Peyer's patch (tissue), 4 donors: ENCODE measurements around the gene MSH4. TPM values are rescaled to one million over a fixed set of nuclear protein-coding genes. Genes with fewer than 3 reads are reported as not detected.
"Not testable (repeated sequence)": the region's sequence is repeated elsewhere in the genome, so short reads cannot be mapped to it uniquely, and the experiment has no call there.

ENCODE experiments used
- DNase-seq, 3 donors: peaks; one replicate each; pipeline ENCODE4 v3.0.0-alpha.2; 2017 to 2019
- H3K27ac ChIP-seq, 4 donors: fragments of 200-600 bp; sonication (generic); one replicate each; pipeline ENCODE4 v1.5.1; 2016 to 2019
- H3K27me3 ChIP-seq, 2 donors: fragments of 200-600 bp; sonication (generic); one replicate each; pipeline ENCODE4 v1.5.1; 2019
- H3K36me3 ChIP-seq, 3 donors: fragments of 200-600 bp; sonication (generic); one replicate each; pipeline ENCODE4 v1.5.1; 2016 to 2019
- H3K4me1 ChIP-seq, 4 donors: fragments of 200-600 bp; sonication (generic); one replicate each; pipeline ENCODE4 v1.5.1; 2016 to 2019
- H3K4me3 ChIP-seq, 4 donors: fragments of 200-600 bp; sonication (generic); 1 replicate in 3 of 4; 2 replicates in 1 of 4; pipeline ENCODE4 v1.5.1; 2016 to 2019; ENCODE audit warnings: mild to moderate bottlenecking in 1 of 4
- H3K9me3 ChIP-seq, 4 donors: fragments of 200-600 bp; sonication (generic); one replicate each; pipeline ENCODE4 v1.5.1; 2016 to 2019; ENCODE audit warnings: mild to moderate bottlenecking in 1 of 4
- POLR2A ChIP-seq, 2 donors: fragments of 450-650 bp; IDR thresholded peaks; one replicate each; pipeline ENCODE4 v1.5.1; 2017; ENCODE audit warnings: antibody characterized with exemption in 2 of 2, mild to moderate bottlenecking in 2 of 2, moderate library complexity in 2 of 2
- total RNA-seq, 4 donors: library from RNA; depleted of rRNA; stranded (reverse); fragments of >200 nt; gene quantifications; one replicate each; pipeline ENCODE4 v1.1.0, GENCODE V29; 2016
- TF ChIP-seq, protein P1 (sequence below), 6 experiments: fragments of 450-650 bp in 4 of 6; fragments of 200-600 bp in 2 of 6; sonication (generic) in 1 of 6; IDR thresholded peaks; one replicate each; pipeline ENCODE4 v1.5.1; 2017 to 2019; ENCODE audit warnings: antibody characterized with exemption in 6 of 6, mild to moderate bottlenecking in 3 of 6, moderate library complexity in 1 of 6

Gene MSH4
- total RNA-seq, 4 donors from 2014 or later = 0.54 TPM; not detected in 3

DNA sequence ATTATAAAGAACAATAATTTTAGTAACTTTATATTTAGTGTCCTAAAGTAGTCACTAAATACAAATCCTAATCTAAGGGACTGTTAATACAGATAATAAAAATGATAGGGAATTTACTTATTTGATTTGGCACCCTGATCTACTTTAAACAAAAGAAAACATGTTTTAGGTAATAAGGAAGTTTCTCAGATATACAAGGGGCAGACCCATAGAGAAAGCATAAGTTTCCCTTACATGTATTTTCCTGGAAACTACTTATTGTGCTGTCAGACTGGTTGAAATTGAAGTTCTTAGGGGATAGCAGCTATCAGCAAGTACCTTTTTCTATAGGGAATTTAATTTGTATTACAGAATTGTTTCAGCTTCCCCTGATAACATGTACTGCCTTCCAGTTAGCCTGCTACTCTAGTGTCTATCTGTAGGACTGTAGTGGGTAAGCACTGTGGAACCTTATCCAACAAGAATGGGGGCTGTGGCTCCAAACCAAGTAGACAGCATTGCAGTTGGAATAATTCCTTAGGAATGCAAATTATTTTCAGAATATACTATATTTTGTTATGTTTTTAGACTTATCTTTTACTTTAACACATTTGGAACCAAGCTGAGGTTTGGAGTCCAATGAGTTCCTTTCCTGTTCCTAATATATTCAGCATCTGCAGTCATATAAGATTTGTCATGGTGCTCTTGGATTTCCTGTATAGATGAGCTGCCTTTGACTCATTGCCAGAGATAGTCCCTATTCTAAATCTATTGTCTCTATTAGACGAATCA is 14.7 kb downstream of the MSH4 start:
- Histone ChIP-seq H3K4me1 (no peaks in the 10 kb centered on the region), H3K27ac (no peak overlapping the region), H3K27me3 (no peaks in the 10 kb centered on the region), H3K4me3 (no peak overlapping the region), H3K36me3 (no peaks in the 10 kb centered on the region), H3K9me3 (no peaks in the 10 kb centered on the region)
- TF ChIP-seq, protein P1, sequence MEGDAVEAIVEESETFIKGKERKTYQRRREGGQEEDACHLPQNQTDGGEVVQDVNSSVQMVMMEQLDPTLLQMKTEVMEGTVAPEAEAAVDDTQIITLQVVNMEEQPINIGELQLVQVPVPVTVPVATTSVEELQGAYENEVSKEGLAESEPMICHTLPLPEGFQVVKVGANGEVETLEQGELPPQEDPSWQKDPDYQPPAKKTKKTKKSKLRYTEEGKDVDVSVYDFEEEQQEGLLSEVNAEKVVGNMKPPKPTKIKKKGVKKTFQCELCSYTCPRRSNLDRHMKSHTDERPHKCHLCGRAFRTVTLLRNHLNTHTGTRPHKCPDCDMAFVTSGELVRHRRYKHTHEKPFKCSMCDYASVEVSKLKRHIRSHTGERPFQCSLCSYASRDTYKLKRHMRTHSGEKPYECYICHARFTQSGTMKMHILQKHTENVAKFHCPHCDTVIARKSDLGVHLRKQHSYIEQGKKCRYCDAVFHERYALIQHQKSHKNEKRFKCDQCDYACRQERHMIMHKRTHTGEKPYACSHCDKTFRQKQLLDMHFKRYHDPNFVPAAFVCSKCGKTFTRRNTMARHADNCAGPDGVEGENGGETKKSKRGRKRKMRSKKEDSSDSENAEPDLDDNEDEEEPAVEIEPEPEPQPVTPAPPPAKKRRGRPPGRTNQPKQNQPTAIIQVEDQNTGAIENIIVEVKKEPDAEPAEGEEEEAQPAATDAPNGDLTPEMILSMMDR (IDR thresholded peaks at IDR 0.05) = no peak
- no peak for TF ChIP-seq POLR2A (IDR thresholded peaks at IDR 0.05)
- DNase-seq = no peak

DNA sequence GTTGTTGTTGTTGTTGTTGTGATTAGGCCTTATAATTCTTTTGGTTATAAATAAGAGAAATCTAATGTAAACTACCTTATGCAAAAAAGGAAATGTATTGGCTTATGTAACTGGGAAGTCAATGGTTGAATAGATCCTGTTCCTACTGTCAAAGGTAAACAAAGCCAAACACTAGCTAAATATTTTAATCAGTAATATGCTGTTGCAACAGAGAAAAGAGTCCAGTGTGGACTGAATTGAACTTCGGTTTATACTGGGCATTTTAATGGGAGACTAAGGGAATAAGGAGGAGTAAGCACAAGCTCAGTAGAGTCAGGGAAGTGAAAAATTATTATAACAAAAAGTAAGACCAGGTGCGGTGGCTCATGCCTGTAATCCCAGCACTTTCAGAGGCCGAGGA is 15.4 kb downstream of the MSH4 start:
- Histone ChIP-seq H3K4me3 (no peak overlapping the region), H3K27me3 (no peaks in the 10 kb centered on the region), H3K36me3 (no peaks in the 10 kb centered on the region), H3K27ac (no peak overlapping the region), H3K9me3 (no peaks in the 10 kb centered on the region), H3K4me1 (no peaks in the 10 kb centered on the region)
- DNase-seq = no peak
- TF ChIP-seq, protein P1 (IDR thresholded peaks at IDR 0.05) = no peak
- TF ChIP-seq POLR2A (IDR thresholded peaks at IDR 0.05) = no peak

DNA sequence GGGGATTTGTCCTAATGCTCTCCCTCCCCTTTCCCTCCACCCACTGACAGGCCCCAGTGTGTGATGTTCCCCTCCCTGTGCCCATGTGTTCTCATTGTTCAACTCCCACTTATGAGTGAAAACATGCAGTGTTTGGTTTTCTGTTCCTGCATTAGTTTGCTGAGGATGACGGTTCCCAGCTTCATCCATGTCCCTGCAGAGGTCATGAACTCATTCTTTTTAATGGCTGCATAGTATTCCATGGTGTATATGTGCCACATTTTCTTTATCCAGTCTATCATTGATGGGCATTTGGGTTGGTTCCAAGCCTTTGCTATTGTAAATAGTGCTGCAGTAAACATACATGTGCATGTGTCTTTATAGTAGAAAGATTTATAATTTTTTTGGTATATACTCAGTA is 26.9 kb downstream of the MSH4 start:
- not testable (repeated sequence) for H3K27ac ChIP-seq, DNase-seq, H3K4me3 ChIP-seq, H3K36me3 ChIP-seq, H3K27me3 ChIP-seq, H3K9me3 ChIP-seq, H3K4me1 ChIP-seq

DNA sequence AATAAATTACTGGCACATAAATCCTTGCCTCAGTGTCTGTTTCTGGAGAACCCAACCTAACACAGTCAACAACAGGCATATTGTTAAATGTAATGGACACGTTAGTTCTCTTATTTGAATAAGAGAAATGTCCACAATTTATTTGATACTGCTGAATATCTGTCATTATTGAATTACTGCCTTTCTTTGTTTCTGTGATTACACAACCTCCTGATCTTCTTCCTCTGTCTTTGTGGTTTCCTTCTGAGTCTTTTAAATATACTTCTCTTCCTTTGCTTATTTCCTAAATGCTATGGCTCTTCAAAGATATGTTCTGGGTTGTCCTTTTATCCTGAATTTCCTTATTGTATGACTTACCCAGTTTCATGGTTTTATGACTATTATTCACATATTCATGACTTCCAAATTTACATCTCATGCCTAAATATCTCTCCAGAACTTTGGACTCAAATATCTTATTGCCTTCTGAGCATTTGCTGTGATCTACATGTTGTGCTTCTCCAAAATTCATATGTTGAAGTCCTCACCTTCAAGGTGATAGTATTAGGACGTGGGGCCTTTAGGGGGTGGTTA is 39.9 kb downstream of the MSH4 start:
- Histone ChIP-seq H3K4me3 (no peak overlapping the region), H3K27me3 (no peaks in the 10 kb centered on the region), H3K27ac (no peak overlapping the region), H3K9me3 (no peaks in the 10 kb centered on the region), H3K4me1 (no peaks in the 10 kb centered on the region), H3K36me3 (no peaks in the 10 kb centered on the region)
- DNase-seq = no peak
- TF ChIP-seq, protein P1 (IDR thresholded peaks at IDR 0.05) = no peak
- TF ChIP-seq POLR2A (IDR thresholded peaks at IDR 0.05) = no peak

DNA sequence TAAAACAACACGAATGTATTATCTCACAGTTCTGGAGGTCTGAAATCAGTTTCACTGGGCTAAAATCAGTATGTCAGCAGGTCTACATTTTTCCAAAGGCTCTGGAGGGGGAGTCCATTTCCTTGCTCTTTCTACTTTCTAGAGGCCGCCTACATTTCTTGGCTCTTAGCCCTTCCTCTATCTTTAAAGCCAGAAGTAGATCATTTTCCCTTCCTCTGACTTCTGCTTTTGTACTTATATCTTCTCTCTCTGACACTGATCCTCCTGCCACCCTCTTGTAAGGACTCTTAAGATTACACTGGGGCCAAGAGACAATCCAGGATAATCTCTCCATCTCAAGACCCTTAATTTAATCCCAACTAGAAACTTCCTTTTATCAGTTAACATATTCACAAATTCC is 41.4 kb downstream of the MSH4 start:
- H3K9me3 ChIP-seq = no peaks in the 10 kb centered on the region
- no peaks in the 10 kb centered on the region for H3K36me3 ChIP-seq
- no peak for DNase-seq
- no peaks in the 10 kb centered on the region for H3K4me1 ChIP-seq
- H3K4me3 ChIP-seq = no peak overlapping the region
- TF ChIP-seq, protein P1 (IDR thresholded peaks at IDR 0.05) = no peak
- TF ChIP-seq POLR2A (IDR thresholded peaks at IDR 0.05) = no peak
- no peaks in the 10 kb centered on the region for H3K27me3 ChIP-seq
- no peak overlapping the region for H3K27ac ChIP-seq

DNA sequence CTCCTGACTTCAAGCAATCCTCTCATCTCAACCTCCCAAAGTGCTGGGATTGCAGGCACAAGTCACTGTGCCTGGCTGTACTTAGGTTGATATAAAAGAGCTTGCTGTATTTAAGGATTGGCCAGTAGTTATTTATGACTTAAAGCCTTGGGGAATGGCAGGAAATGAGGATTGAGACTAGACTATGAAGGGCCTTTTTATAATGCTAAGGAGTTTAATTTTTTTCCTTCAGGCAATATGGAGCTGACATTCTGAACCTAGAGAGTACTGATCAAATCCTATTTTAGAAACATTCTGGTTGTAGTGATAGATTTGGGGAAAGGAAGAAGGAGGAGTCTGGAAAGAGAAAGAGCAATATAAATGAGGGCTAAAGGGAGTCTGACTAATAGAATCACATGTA is 44.7 kb downstream of the MSH4 start:
- Histone ChIP-seq H3K36me3 (no peaks in the 10 kb centered on the region), H3K9me3 (no peaks in the 10 kb centered on the region), H3K27me3 (no peaks in the 10 kb centered on the region), H3K4me1 (no peaks in the 10 kb centered on the region), H3K27ac (no peak overlapping the region), H3K4me3 (no peak overlapping the region)
- TF ChIP-seq, protein P1 (IDR thresholded peaks at IDR 0.05) = no peak
- TF ChIP-seq POLR2A (IDR thresholded peaks at IDR 0.05) = no peak
- no peak for DNase-seq
